Caco-2 (cell line): ENCODE results near the gene NKD2. TPM values are rescaled to one million over a fixed set of nuclear protein-coding genes. Genes with fewer than 3 reads are reported as not detected.

Source experiments
- BruUV-seq: library from RNA; stranded (reverse); fragments of 400-500 nt; replicated peaks from 2 replicates; lab custom pipeline; 2021; lab: Mats Ljungman, UMichigan
- CTCF ChIA-PET: fragments of 300-600 bp; sonication (Branson Sonifier 250); formaldehyde crosslinking; loops from one replicate; lab custom pipeline; 2022; ENCODE audit warnings: antibody characterized with exemption; lab: Charles Lee
- POLR2A ChIA-PET: fragments of 300-600 bp; sonication (Branson Sonifier 250); formaldehyde crosslinking; loops from one replicate; lab custom pipeline; 2022; ENCODE audit warnings: antibody characterized with exemption; lab: Charles Lee
- DNase-seq, 2 experiments: peaks; one replicate each; pipeline versions ENCODE4 v3.0.0 to v3.0.0-alpha.2; 2020 to 2022
- H3K27me3 ChIP-seq: replicated peaks from 2 replicates; pipeline ENCODE4 v1.6.0; 2011; ENCODE audit warnings: low read length; ENCODE audit not compliant: control insufficient read depth, insufficient read depth
- H3K36me3 ChIP-seq: 2 replicates; pipeline ENCODE4 v1.5.1; 2011; ENCODE audit warnings: low read length; ENCODE audit not compliant: control insufficient read depth, insufficient read depth
- H3K4me1 ChIP-seq: fragments of 250-450 bp; sonication (Bioruptor Pico); 2 replicates; pipeline ENCODE4 v1.5.1; 2020; ENCODE audit warnings: mild to moderate bottlenecking
- H3K4me3 ChIP-seq: 2 replicates; pipeline ENCODE4 v1.5.1; 2011; ENCODE audit warnings: low read depth, mild to moderate bottlenecking, control low read depth, low read length
- H3K9me3 ChIP-seq: fragments of 250-450 bp; sonication (Bioruptor Pico); 2 replicates; pipeline ENCODE4 v1.5.1; 2020; ENCODE audit warnings: mild to moderate bottlenecking, moderate library complexity
- H3K27ac Mint-ChIP-seq: one replicate; pipeline ENCODE4 v1.8.0; 2022; ENCODE audit warnings: mixed read lengths; ENCODE audit not compliant: unreplicated experiment
- H3K27me3 Mint-ChIP-seq: one replicate; pipeline ENCODE4 v1.8.0; 2022; ENCODE audit warnings: mixed read lengths; ENCODE audit not compliant: insufficient read depth, unreplicated experiment
- H3K36me3 Mint-ChIP-seq: one replicate; pipeline ENCODE4 v1.8.0; 2022; ENCODE audit warnings: mild to moderate bottlenecking, mixed read lengths; ENCODE audit not compliant: insufficient read depth, unreplicated experiment
- H3K4me1 Mint-ChIP-seq: one replicate; pipeline ENCODE4 v1.8.0; 2022; ENCODE audit warnings: low read depth, mixed read lengths; ENCODE audit not compliant: unreplicated experiment
- H3K4me3 Mint-ChIP-seq: one replicate; pipeline ENCODE4 v1.8.0; 2022; ENCODE audit warnings: mild to moderate bottlenecking, moderate library complexity, mixed read lengths; ENCODE audit not compliant: unreplicated experiment
- H3K9me3 Mint-ChIP-seq: one replicate; pipeline ENCODE4 v1.8.0; 2022; ENCODE audit warnings: mixed read lengths; ENCODE audit not compliant: unreplicated experiment
- CTCF ChIP-seq, 2 experiments: fragments of 200-600 bp in 1 of 2; IDR thresholded peaks; 1 replicate in 1 of 2; 2 replicates in 1 of 2; pipeline versions ENCODE4 v1.5.1 to v1.8.0; 2011 to 2022; ENCODE audit warnings: antibody characterized with exemption in 1 of 2, control low read depth in 1 of 2, inconsistent platforms in 1 of 2, low read depth in 1 of 2, low read length in 1 of 2, mild to moderate bottlenecking in 1 of 2, moderate library complexity in 1 of 2; ENCODE audit not compliant: insufficient read depth in 1 of 2, severe bottlenecking in 1 of 2, unreplicated experiment in 1 of 2
- intact Hi-C: fragments of 100-400 bp; cut with micrococcal nuclease; formaldehyde crosslinking; loops from one replicate; pipeline ENCODE4 v1.10.0; 2022; ENCODE audit not compliant: unreplicated experiment
- total RNA-seq: library from RNA; stranded (reverse); gene quantifications from 2 replicates; pipeline ENCODE4 v1.2.3, GENCODE V29; 2022

NKD2 gene
- total RNA-seq, 1 experiment from 2014 or later, result 17.7 TPM

DNA sequence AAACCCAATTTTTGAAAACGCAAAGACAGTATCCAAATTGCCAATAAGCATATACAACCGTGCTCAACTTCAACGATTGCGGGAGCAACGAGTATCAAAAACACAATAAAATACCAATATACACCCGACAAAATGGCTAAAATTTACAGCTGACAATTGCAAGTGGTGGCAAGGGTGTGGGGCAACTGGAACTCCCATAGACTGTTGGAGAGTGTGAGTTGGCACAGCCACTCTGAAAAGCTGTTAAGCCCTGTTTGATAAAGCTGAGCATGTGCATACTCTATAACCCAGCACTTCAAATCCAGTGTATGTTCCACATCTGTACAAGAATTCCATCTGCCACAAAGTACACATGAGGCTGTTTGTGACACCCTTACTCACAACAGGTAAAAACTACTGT is 20.3 kb upstream of the NKD2 start:
- H3K27me3 Mint-ChIP-seq, result no peaks in the 10 kb centered on the region
- H3K36me3 Mint-ChIP-seq, result no peaks in the 10 kb centered on the region
- H3K9me3 ChIP-seq, result peaks cover 13% of the 10 kb centered on the region
- no peak overlapping the region for H3K4me3 Mint-ChIP-seq
- TF ChIP-seq CTCF (IDR thresholded peaks at IDR 0.05; ENCODE audit: insufficient read depth in 1 of 2, low read depth in 1 of 2, low read length in 1 of 2, severe bottlenecking in 1 of 2, unreplicated experiment in 1 of 2), result no peak
- CTCF ChIA-PET, result no interaction called here
- DNase-seq, result no peak
- H3K4me1 ChIP-seq, result peaks cover under 1% of the 10 kb centered on the region; the same call in 1 of the 2 replicates
- POLR2A ChIA-PET, result no interaction called here
- H3K36me3 ChIP-seq, result no peaks in the 10 kb centered on the region
- H3K27ac Mint-ChIP-seq, result no peak overlapping the region
- intact Hi-C loops, result no loop called here
- no peaks in the 10 kb centered on the region for H3K4me1 Mint-ChIP-seq
- H3K9me3 Mint-ChIP-seq, result peaks cover 34% of the 10 kb centered on the region
- BruUV-seq, result no TSS peak
- H3K27me3 ChIP-seq, result no peaks in the 10 kb centered on the region
- no peak overlapping the region for H3K4me3 ChIP-seq

GRCh38 chr5:989961-990530 is 18.6 kb upstream of the NKD2 start:
- POLR2A ChIA-PET, result no interaction called here
- CTCF ChIA-PET, result interaction anchor here (0.8 to 2.0 kb wide), 7 partner anchors 9 to 177 kb away, joined by 3 to 12 read pairs (median 4); no protein-coding TSS in a partner anchor
- Mint-ChIP-seq H3K4me1 (peaks cover 8% of the 10 kb centered on the region), H3K4me3 (no peak overlapping the region), H3K27ac (no peak overlapping the region), H3K27me3 (no peaks in the 10 kb centered on the region), H3K9me3 (peaks cover 17% of the 10 kb centered on the region), H3K36me3 (no peaks in the 10 kb centered on the region)
- BruUV-seq, result no TSS peak
- peaks cover 7% of the 10 kb centered on the region; the same call in 1 of the 2 replicates for H3K4me1 ChIP-seq
- peaks cover 5% of the 10 kb centered on the region; the same call in 1 of the 2 replicates for H3K9me3 ChIP-seq
- intact Hi-C loops, result loop anchor here (1.0 to 5.0 kb wide), 2 partner anchors 20 to 33 kb away; no protein-coding TSS in a partner anchor
- TF ChIP-seq CTCF (IDR thresholded peaks at IDR 0.05; ENCODE audit: insufficient read depth in 1 of 2, low read depth in 1 of 2, low read length in 1 of 2, severe bottlenecking in 1 of 2, unreplicated experiment in 1 of 2), result peak; percentile 10 to 73
- no peaks in the 10 kb centered on the region for H3K27me3 ChIP-seq
- DNase-seq, result peak in 1 of 2 experiments; percentile 58
- no peak overlapping the region for H3K4me3 ChIP-seq
- H3K36me3 ChIP-seq, result no peaks in the 10 kb centered on the region

DNA sequence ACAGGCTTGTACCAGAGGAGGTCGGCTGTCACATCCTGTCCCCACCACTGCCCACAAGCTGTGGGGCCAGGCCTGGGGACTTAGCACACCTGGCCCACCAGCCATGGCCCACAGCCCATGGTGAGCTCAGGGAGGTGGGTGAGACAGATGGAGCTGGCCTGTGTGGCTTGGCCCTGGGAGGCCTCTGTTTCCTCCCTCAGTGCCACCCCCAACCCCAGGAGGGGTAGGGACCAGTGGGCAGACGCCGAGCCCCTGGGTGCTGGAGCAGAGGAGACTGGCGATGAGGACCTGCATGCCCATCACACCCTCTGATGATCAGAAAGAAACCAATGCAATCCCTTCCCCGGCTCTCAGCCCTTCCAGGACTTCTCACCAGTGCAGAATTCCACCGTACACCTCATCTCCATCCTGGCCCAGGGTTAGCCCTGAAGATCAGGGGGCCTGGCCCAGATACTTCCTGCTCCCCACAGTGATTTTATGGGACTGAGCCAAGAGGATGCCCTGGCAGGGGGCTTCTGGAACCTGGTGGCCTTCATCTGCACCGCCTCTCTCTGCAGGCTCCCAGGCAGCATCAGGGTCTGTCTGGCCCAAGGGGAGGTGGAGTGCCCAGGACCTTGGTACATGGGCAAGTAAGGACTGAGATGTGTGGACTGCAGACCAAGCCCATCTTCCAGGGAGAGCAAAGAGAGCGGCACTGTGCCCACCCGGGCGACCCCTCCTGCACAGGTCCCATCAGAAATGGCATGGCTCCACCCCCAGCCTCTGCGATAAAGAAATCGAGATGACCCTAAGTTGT is 16.9 kb upstream of the NKD2 start:
- no peak overlapping the region for H3K27ac Mint-ChIP-seq

More for the DNA sequence above, 16.9 kb upstream of the NKD2 start:
- CTCF ChIA-PET, result interaction anchor here (1.1 to 2.0 kb wide), 2 partner anchors 17 to 19 kb away, joined by 3 to 12 read pairs; partner anchors contain the start of gene NKD2
- H3K4me3 Mint-ChIP-seq, result no peak overlapping the region
- Histone ChIP-seq H3K27me3 (no peaks in the 10 kb centered on the region), H3K9me3 (no peaks in the 10 kb centered on the region), H3K4me1 (peaks cover 10% of the 10 kb centered on the region; the same call in 1 of the 2 replicates), H3K4me3 (no peak overlapping the region), H3K36me3 (no peaks in the 10 kb centered on the region)
- TF ChIP-seq CTCF (IDR thresholded peaks at IDR 0.05; ENCODE audit: insufficient read depth in 1 of 2, low read depth in 1 of 2, low read length in 1 of 2, severe bottlenecking in 1 of 2, unreplicated experiment in 1 of 2), result no peak
- POLR2A ChIA-PET, result no interaction called here
- intact Hi-C loops, result loop anchor here (5.0 kb wide), 1 partner anchor 34 kb away; no protein-coding TSS in a partner anchor
- no peak for DNase-seq
- H3K27me3 Mint-ChIP-seq, result no peaks in the 10 kb centered on the region
- no peaks in the 10 kb centered on the region for H3K36me3 Mint-ChIP-seq
- no TSS peak for BruUV-seq
- H3K9me3 Mint-ChIP-seq, result peaks cover 12% of the 10 kb centered on the region
- peaks cover 15% of the 10 kb centered on the region for H3K4me1 Mint-ChIP-seq
